CD4-positive, alpha-beta T cell (primary cell): ENCODE results near the gene COX10. TPM values are rescaled to one million over a fixed set of nuclear protein-coding genes. Genes with fewer than 3 reads are reported as not detected.

ENCODE experiments used
- ATAC-seq: fragments of 200-7000 bp; cut with Tn5 transposase; one replicate; pipeline ENCODE4 v1.10.0; 2022; ENCODE audit warnings: mild to moderate bottlenecking; ENCODE audit not compliant: poor library complexity
- CTCF ChIA-PET: fragments of 350-600 bp; sonication (Branson Sonifier 250); formaldehyde crosslinking; loops from one replicate; lab custom pipeline; 2021; ENCODE audit warnings: antibody characterized with exemption, inconsistent platforms; lab: Charles Lee
- POLR2A ChIA-PET: fragments of 350-600 bp; sonication (Branson Sonifier 250); formaldehyde crosslinking; loops from one replicate; lab custom pipeline; 2021; ENCODE audit warnings: antibody characterized with exemption, inconsistent platforms; lab: Charles Lee
- DNase-seq, 14 experiments: peaks; one replicate each; pipeline ENCODE4 v3.0.0-alpha.2; 2013 to 2020; ENCODE audit warnings: mixed read lengths in 2 of 14
- H3K27ac ChIP-seq, 2 donors: one replicate each; pipeline versions ENCODE4 v1.5.1 to v1.7.0; 2013; ENCODE audit warnings: low read length in 2 of 2, low read depth in 1 of 2, mild to moderate bottlenecking in 1 of 2
- H3K27me3 ChIP-seq, 2 experiments: 1 replicate in 1 of 2; 2 replicates in 1 of 2; pipeline versions ENCODE4 v1.6.1 to v1.7.0; 2013; ENCODE audit warnings: low read length in 2 of 2, control low read depth in 1 of 2, mild to moderate bottlenecking in 1 of 2, moderate library complexity in 1 of 2; ENCODE audit not compliant: insufficient read depth in 2 of 2, control insufficient read depth in 1 of 2
- H3K36me3 ChIP-seq: one replicate; pipeline ENCODE4 v1.6.1; 2013; ENCODE audit warnings: low read length, control low read depth; ENCODE audit not compliant: insufficient read depth
- H3K4me1 ChIP-seq: one replicate; pipeline ENCODE4 v1.6.1; 2013; ENCODE audit warnings: low read length, control low read depth; ENCODE audit not compliant: insufficient read depth
- H3K4me3 ChIP-seq: one replicate; pipeline ENCODE4 v1.5.1; 2013; ENCODE audit warnings: mild to moderate bottlenecking, low read length, moderate library complexity
- H3K9me3 ChIP-seq, 2 experiments: 1 replicate in 1 of 2; 2 replicates in 1 of 2; pipeline versions ENCODE4 v1.6.1 to v1.7.0; 2013; ENCODE audit warnings: low read length in 2 of 2, mild to moderate bottlenecking in 2 of 2, control low read depth in 1 of 2, moderate library complexity in 1 of 2; ENCODE audit not compliant: control insufficient read depth in 1 of 2, insufficient read depth in 1 of 2
- H3K27ac Mint-ChIP-seq: one replicate; pipeline ENCODE4 v1.8.0; 2020; ENCODE audit warnings: mixed read lengths
- H3K27me3 Mint-ChIP-seq: one replicate; pipeline ENCODE4 v1.8.0; 2021; ENCODE audit warnings: mixed read lengths
- H3K36me3 Mint-ChIP-seq: one replicate; pipeline ENCODE4 v1.8.0; 2021; ENCODE audit warnings: low read depth, mixed read lengths
- H3K4me1 Mint-ChIP-seq: one replicate; pipeline ENCODE4 v1.8.0; 2021; ENCODE audit warnings: low read depth, mixed read lengths
- H3K4me3 Mint-ChIP-seq: one replicate; pipeline ENCODE4 v1.8.0; 2020; ENCODE audit warnings: mild to moderate bottlenecking, mixed read lengths
- H3K9me3 Mint-ChIP-seq: one replicate; pipeline ENCODE4 v1.8.0; 2020; ENCODE audit warnings: mixed read lengths
- intact Hi-C, 2 experiments: fragments of 100-400 bp; cut with DNase I in 1 of 2; cut with micrococcal nuclease in 1 of 2; formaldehyde crosslinking; loops; one replicate each; pipeline versions ENCODE4 v1.15.1 to v1.9.0; 2023 to 2025; cut with DNase I, micrococcal nuclease
- total RNA-seq, 174 experiments: library from RNA in 2 of 174; stranded (reverse) in 2 of 174; gene quantifications; one replicate each; pipeline ENCODE4 v1.2.3 and lab custom pipeline; 2021 to 2026
- TF ChIP-seq, protein P1 (sequence below): fragments of 200-600 bp; IDR thresholded peaks from one replicate; pipeline ENCODE4 v1.8.0; 2022; ENCODE audit warnings: antibody characterized with exemption, mild to moderate bottlenecking

The COX10 gene
- total RNA-seq, 2 experiments from 2014 or later, result 9.1 to 9.9 TPM

- Mint-ChIP-seq H3K27me3 (no peaks in the 10 kb centered on the region), H3K36me3 (peaks cover 27% of the 10 kb centered on the region), H3K4me1 (peaks cover 71% of the 10 kb centered on the region), H3K4me3 (no peak overlapping the region), H3K27ac (no peak overlapping the region), H3K9me3 (no peaks in the 10 kb centered on the region)
- no peaks in the 10 kb centered on the region for H3K4me1 ChIP-seq
- H3K4me3 ChIP-seq, result no peak overlapping the region
- H3K27ac ChIP-seq, result no peak overlapping the region
- H3K36me3 ChIP-seq, result no peaks in the 10 kb centered on the region
- no peak for DNase-seq
- intact Hi-C loops, result no loop called here
- ATAC-seq, result no peak
- no peaks in the 10 kb centered on the region for H3K9me3 ChIP-seq
- POLR2A ChIA-PET, result interaction anchor here (1.0 to 1.4 kb wide), 2 partner anchors 109 to 112 kb away, joined by 3 read pairs; no protein-coding TSS in a partner anchor
- CTCF ChIA-PET, result no interaction called here
- TF ChIP-seq, protein P1, sequence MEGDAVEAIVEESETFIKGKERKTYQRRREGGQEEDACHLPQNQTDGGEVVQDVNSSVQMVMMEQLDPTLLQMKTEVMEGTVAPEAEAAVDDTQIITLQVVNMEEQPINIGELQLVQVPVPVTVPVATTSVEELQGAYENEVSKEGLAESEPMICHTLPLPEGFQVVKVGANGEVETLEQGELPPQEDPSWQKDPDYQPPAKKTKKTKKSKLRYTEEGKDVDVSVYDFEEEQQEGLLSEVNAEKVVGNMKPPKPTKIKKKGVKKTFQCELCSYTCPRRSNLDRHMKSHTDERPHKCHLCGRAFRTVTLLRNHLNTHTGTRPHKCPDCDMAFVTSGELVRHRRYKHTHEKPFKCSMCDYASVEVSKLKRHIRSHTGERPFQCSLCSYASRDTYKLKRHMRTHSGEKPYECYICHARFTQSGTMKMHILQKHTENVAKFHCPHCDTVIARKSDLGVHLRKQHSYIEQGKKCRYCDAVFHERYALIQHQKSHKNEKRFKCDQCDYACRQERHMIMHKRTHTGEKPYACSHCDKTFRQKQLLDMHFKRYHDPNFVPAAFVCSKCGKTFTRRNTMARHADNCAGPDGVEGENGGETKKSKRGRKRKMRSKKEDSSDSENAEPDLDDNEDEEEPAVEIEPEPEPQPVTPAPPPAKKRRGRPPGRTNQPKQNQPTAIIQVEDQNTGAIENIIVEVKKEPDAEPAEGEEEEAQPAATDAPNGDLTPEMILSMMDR, result no peak
- H3K27me3 ChIP-seq, result no peaks in the 10 kb centered on the region
These were observed 19.9 kb downstream of the COX10 start for GRCh38 chr17:14089179-14089578.

DNA sequence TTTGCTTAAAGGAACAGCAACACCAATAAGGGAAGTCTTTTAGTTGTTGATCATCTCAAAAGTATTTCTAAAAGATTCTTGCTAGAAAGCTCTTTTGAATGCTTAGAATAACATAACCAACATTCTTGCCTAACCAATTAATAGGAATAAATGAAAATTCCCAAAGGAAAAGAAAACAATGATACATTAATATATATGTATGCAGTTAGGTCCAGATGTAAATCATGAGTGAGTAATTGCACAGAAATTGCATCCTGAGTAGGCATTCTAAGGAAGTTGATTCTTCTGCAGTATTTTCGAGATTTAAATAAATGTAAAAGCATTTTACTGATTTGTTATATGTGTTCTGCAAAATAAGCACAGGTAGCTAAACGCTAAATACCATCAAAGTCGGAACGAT, 22.1 kb downstream of the COX10 start:
- peaks cover 4% of the 10 kb centered on the region for H3K36me3 ChIP-seq
- ChIA-PET CTCF (no interaction called here), POLR2A (no interaction called here)
- no peak overlapping the region for H3K27ac ChIP-seq
- no peaks in the 10 kb centered on the region for H3K27me3 ChIP-seq
- no peak overlapping the region for H3K27ac Mint-ChIP-seq
- H3K27me3 Mint-ChIP-seq, result no peaks in the 10 kb centered on the region
- TF ChIP-seq, protein P1, result no peak
- H3K4me3 Mint-ChIP-seq, result no peak overlapping the region
- no peaks in the 10 kb centered on the region for H3K4me1 ChIP-seq
- intact Hi-C loops, result no loop called here
- DNase-seq (no peak), ATAC-seq (no peak)
- H3K36me3 Mint-ChIP-seq, result peaks cover 30% of the 10 kb centered on the region
- H3K9me3 ChIP-seq, result no peaks in the 10 kb centered on the region
- no peak overlapping the region for H3K4me3 ChIP-seq
- peaks cover 84% of the 10 kb centered on the region for H3K4me1 Mint-ChIP-seq
- H3K9me3 Mint-ChIP-seq, result no peaks in the 10 kb centered on the region

GRCh38 chr17:14092808-14093207, 23.5 kb downstream of the COX10 start:
- DNase-seq, result no peak
- Histone ChIP-seq H3K36me3 (peaks cover 4% of the 10 kb centered on the region), H3K4me3 (no peak overlapping the region), H3K27me3 (no peaks in the 10 kb centered on the region), H3K9me3 (no peaks in the 10 kb centered on the region), H3K4me1 (no peaks in the 10 kb centered on the region), H3K27ac (no peak overlapping the region)
- H3K4me1 Mint-ChIP-seq, result peaks cover 72% of the 10 kb centered on the region
- TF ChIP-seq, protein P1, result no peak
- no peaks in the 10 kb centered on the region for H3K27me3 Mint-ChIP-seq
- H3K9me3 Mint-ChIP-seq, result no peaks in the 10 kb centered on the region
- CTCF ChIA-PET, result no interaction called here
- ATAC-seq, result no peak
- H3K4me3 Mint-ChIP-seq, result no peak overlapping the region
- intact Hi-C loops, result no loop called here
- H3K36me3 Mint-ChIP-seq, result peaks cover 17% of the 10 kb centered on the region
- POLR2A ChIA-PET, result no interaction called here
- H3K27ac Mint-ChIP-seq, result no peak overlapping the region
